Measurements from ENCODE around the gene C4A.
"Not testable (repeated sequence)": the region's sequence is repeated elsewhere in the genome, so short reads cannot be mapped to it uniquely, and the experiment has no call there.

Gene C4A

GRCh38 chr6:31971993-31972708 is 9.7 kb upstream of the C4A start, which contains the start of gene DXO:
Gene DXO, minus strand, starts transcription at chr6:31972138. Its CDS starts 463 bp downstream, at chr6:31971675.
- peak; percentile 99 for DNase-seq (ENCODE audit: low read depth)
- peak within 1 kb of the TSS; percentile 94 for H3K4me3 ChIP-seq (ENCODE audit: low read length)
- TF ChIP-seq, protein P1, sequence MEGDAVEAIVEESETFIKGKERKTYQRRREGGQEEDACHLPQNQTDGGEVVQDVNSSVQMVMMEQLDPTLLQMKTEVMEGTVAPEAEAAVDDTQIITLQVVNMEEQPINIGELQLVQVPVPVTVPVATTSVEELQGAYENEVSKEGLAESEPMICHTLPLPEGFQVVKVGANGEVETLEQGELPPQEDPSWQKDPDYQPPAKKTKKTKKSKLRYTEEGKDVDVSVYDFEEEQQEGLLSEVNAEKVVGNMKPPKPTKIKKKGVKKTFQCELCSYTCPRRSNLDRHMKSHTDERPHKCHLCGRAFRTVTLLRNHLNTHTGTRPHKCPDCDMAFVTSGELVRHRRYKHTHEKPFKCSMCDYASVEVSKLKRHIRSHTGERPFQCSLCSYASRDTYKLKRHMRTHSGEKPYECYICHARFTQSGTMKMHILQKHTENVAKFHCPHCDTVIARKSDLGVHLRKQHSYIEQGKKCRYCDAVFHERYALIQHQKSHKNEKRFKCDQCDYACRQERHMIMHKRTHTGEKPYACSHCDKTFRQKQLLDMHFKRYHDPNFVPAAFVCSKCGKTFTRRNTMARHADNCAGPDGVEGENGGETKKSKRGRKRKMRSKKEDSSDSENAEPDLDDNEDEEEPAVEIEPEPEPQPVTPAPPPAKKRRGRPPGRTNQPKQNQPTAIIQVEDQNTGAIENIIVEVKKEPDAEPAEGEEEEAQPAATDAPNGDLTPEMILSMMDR (conservative IDR thresholded peaks at IDR 0.05; ENCODE audit: low read length) = no peak

DNA sequence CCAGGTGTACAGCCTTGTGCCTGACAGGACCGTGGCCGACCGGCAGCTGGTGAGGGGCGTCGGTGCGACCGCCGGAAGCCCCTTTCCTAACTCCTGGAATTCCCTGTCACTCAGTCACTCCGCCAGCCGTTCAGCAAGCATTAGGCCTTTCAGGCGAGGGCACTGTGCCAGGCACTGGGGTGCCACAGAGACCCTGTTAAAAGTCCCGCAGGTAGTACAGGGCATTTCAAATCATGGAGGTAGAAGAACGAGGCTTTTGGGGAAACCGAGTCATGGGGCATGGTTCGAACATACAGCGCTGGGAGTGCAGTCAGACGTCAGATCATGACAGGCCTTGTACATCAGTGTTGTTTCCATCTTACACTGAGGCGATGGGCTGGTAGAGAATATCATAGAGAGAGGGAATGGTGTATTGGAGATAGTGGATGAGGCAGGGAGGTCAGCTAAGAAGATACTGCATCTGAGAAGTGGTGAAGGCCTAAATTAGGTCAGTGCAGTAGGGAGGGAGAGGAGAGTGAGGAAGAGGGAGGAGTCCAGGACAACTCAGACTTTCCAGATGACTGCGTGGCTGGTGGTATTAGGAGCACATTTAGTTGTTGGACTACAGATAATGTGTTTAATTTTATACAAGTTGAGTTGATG is 9.0 kb upstream of the C4A start:
- TF ChIP-seq, protein P1 (conservative IDR thresholded peaks at IDR 0.05; ENCODE audit: low read length) = no peak
- peak; percentile 55 for DNase-seq (ENCODE audit: low read depth)

DNA sequence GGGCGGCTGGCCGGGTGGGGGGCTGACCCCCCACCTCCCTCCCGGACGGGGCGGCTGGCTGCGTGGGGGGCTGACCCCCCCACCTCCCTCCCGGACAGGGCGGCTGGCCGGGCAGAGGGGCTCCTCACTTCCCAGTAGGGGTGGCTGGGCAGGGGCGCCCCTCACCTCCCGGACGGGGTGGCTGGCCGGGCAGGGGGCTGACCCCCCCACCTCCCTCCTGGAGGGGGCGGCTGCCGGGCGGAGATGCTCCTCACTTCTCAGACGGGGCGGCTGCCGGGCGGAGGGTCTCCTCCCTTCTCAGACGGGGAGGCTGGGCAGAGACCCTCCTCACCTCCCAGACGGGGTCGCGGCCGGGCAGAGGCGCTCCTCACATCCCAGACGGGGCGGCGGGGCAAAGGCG is 5.8 kb upstream of the C4A start:
- H3K4me3 ChIP-seq (ENCODE audit: low read length); DNase-seq (ENCODE audit: low read depth): not testable (repeated sequence)

More for the DNA sequence above, 9.0 kb upstream of the C4A start:
- H3K4me3 ChIP-seq (ENCODE audit: low read length) = peak overlapping the region; percentile 94

DNA sequence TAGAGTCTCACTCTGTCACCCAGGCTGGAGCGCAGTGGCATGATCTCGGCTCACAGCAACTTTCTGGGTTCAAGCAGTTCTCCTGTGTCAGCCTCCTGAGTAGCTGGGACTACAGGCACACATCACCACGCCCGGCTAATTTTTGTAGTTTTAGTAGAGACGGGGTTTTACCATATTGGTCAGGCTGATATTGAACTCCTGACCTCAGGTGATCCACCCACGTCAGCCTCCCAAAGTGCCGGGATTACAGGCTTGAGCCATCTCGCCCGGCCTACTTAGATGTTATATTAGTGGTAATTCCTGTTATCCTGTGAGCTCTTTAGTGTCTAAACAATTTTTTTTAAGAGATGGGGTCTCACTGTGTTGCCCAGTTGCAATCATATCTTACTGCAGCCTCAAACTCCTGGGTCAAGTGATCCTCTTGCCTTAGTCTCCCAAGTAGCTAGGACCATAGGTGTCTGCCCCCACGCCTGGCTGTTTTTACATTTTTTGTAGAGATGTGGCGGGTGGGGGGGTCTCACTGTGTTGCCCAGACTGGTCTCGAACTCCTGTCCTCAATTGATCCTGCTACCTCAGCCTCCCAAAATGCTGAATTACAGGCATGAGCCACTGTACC is 3.9 kb upstream of the C4A start:
- TF ChIP-seq, protein P1 (conservative IDR thresholded peaks at IDR 0.05; ENCODE audit: low read length) = no peak
- no peak overlapping the region for H3K4me3 ChIP-seq (ENCODE audit: low read length)
- no peak for DNase-seq (ENCODE audit: low read depth)

DNA sequence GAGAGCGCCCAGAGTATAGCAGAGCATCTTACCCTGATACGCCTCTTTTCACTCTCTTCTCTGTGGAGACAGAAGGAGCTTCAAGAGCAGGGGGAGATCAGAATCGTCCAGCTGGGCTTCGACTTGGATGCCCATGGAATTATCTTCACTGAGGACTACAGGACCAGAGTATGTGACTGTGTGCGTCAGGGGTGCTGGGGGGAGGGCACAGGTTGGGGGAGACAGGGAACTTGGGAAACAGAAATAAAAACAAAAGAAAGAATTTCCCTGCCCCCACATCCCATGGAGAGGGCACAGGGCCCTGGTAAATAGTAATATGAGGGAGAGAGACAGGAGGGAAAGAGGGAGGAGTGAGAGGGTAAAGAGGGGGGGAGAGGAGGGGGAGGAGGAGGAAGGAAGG is 3.0 kb upstream of the C4A start:
- TF ChIP-seq, protein P1 (conservative IDR thresholded peaks at IDR 0.05; ENCODE audit: low read length) = no peak
- no peak for DNase-seq (ENCODE audit: low read depth)
- H3K4me3 ChIP-seq (ENCODE audit: low read length) = no peak overlapping the region

DNA sequence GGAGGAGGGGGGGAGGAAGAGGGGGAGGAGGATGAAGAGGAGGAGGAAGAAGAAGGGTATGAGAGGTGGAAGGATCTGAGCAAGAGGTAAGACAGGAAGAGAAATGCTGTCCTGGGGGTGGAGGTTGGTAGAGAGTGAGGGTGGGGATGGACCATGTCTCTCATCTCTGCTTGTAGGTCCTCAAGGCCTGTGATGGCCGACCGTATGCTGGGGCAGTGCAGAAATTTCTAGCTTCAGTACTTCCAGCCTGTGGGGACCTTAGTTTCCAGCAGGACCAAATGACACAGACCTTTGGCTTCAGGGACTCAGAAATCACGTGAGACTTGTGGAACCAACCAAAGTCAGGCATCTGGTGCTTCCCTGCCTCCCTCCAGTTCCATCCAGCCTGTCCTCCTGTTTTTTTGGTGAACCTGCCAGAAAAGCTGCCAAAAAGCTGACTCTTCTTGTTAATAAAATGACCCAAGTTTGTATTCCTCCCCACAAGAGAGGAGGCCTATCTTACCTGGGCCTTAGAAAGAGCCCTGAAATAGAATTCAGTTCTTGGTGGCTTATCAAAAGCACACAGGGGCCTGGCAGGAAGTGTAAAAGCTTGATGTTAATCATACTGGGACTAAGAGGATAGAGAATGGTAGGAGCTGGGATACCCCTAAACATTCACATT is 2.5 kb upstream of the C4A start:
- TF ChIP-seq, protein P1 (conservative IDR thresholded peaks at IDR 0.05; ENCODE audit: low read length) = no peak
- H3K4me3 ChIP-seq (ENCODE audit: low read length) = no peak overlapping the region
- no peak for DNase-seq (ENCODE audit: low read depth)

GRCh38 chr6:31980195-31980876 is 1.5 kb upstream of the C4A start:
- DNase-seq (ENCODE audit: low read depth); H3K4me3 ChIP-seq (ENCODE audit: low read length): not testable (repeated sequence)

DNA sequence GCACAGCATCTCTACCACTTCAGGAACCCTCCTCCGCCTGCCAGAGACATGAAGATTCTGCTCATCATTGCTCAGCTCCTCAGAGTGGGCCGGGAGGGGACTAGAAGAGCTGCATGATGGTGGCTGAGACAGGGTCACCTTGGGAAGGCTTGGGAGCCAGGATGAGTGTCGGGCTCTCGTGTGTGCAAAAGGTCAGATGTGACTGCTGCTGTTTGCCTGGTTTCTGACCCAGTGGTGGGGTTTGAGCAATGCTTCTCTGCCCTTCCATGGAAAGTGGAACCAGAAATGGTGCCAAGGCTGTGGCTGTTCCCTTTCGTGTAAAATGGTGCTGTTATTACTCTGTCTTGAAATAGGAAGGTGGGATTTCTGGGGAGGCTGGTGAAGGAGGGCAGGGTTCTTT is 859 bp upstream of the C4A start:
- not testable (repeated sequence) for DNase-seq (ENCODE audit: low read depth); H3K4me3 ChIP-seq (ENCODE audit: low read length)

DNA sequence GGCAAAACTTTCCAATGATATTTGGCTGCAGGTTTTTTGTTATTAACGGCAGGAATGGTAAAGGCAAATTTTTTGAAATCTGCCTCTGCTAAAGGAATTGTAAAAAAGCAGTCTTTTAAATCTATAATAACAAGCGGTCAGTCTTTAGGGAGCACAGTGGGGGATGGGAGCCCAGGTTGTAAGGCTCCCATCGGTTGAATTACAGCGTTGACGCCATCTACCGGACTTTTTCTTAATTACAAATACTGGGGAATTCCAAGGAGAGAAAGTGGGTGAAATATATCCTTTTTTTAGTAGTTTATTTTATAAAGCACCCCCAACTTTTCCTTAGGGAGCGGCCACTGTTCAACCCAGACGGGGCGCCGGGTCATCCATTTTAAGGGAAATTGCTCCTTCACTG is 7.5 kb downstream of the C4A start:
- not testable (repeated sequence) for DNase-seq (ENCODE audit: low read depth); H3K4me3 ChIP-seq (ENCODE audit: low read length)

DNA sequence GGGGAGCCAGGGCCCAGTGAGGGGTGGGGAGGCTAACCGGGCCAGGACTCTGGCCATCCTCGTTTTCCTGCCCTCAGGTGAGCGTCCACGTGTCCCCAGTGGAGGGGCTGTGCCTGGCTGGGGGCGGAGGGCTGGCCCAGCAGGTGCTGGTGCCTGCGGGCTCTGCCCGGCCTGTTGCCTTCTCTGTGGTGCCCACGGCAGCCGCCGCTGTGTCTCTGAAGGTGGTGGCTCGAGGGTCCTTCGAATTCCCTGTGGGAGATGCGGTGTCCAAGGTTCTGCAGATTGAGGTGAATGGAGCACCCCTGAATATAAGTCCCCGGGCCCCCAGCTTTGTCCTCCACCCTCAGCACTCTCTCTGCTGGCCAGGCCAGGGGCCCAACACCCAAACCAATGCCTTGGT is 12.6 kb downstream of the C4A start:
- DNase-seq (ENCODE audit: low read depth) = not testable (repeated sequence)

DNA sequence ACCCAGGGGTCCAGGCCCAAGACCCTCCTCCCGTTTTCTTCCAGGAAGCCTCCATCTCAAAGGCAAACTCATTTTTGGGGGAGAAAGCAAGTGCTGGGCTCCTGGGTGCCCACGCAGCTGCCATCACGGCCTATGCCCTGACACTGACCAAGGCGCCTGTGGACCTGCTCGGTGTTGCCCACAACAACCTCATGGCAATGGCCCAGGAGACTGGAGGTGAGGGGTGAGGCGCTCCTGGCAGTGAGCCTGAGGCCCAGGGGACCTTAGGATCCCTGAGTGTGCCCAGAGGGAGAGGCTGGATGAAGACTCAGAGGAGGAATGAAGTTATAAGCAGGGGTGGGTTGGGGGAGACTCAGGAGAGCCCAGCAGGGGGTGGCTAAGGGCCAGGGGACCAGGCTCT is 14.5 kb downstream of the C4A start:
- H3K4me3 ChIP-seq (ENCODE audit: low read length); DNase-seq (ENCODE audit: low read depth): not testable (repeated sequence)

More for the DNA sequence above, 12.6 kb downstream of the C4A start:
- H3K4me3 ChIP-seq (ENCODE audit: low read length) = not testable (repeated sequence)

Measured in AG10803 (cell line).